HL-60 (cell line): ENCODE results near the gene POC1B.

Experiments used
- DNase-seq, 2 experiments: peaks; one replicate each; pipeline ENCODE4 v3.0.0-alpha.2; 2010 to 2020; ENCODE audit warnings: low read depth in 1 of 2, low spot score in 1 of 2
- H3K27ac ChIP-seq: fragments of 250-450 bp; sonication (Bioruptor Pico); replicated peaks from 2 replicates; pipeline ENCODE4 v1.5.1; 2020; ENCODE audit warnings: mild to moderate bottlenecking, moderate library complexity
- H3K27me3 ChIP-seq: fragments of 250-450 bp; sonication (Bioruptor Pico); 2 replicates; pipeline ENCODE4 v1.5.1; 2021; ENCODE audit warnings: mild to moderate bottlenecking, moderate library complexity; ENCODE audit not compliant: insufficient read depth, poor library complexity, severe bottlenecking
- H3K4me3 ChIP-seq: replicated peaks from 2 replicates; pipeline ENCODE4 v1.5.1; 2011; ENCODE audit warnings: mild to moderate bottlenecking, control low read depth, low read length; ENCODE audit not compliant: insufficient read depth
- GABPA ChIP-seq: IDR thresholded peaks from 2 replicates; pipeline ENCODE4 v1.6.1; 2012; ENCODE audit warnings: low read depth
- POLR2AphosphoS5 ChIP-seq: IDR thresholded peaks from 2 replicates; pipeline ENCODE4 v1.6.1; 2012; ENCODE audit warnings: low read depth
- SPI1 ChIP-seq: IDR thresholded peaks from 2 replicates; pipeline ENCODE4 v1.6.1; 2012; ENCODE audit warnings: low read depth, mild to moderate bottlenecking, borderline replicate concordance
- TF ChIP-seq, protein P1 (sequence below): IDR thresholded peaks from one replicate; pipeline ENCODE4 v1.5.1; 2011; ENCODE audit warnings: low read length, control low read depth, inconsistent platforms; ENCODE audit not compliant: insufficient read depth
- TF ChIP-seq, protein P2 (sequence below): IDR thresholded peaks from 2 replicates; pipeline ENCODE4 v1.6.1; 2012; ENCODE audit warnings: low read depth; ENCODE audit not compliant: insufficient replicate concordance

Gene POC1B

DNA sequence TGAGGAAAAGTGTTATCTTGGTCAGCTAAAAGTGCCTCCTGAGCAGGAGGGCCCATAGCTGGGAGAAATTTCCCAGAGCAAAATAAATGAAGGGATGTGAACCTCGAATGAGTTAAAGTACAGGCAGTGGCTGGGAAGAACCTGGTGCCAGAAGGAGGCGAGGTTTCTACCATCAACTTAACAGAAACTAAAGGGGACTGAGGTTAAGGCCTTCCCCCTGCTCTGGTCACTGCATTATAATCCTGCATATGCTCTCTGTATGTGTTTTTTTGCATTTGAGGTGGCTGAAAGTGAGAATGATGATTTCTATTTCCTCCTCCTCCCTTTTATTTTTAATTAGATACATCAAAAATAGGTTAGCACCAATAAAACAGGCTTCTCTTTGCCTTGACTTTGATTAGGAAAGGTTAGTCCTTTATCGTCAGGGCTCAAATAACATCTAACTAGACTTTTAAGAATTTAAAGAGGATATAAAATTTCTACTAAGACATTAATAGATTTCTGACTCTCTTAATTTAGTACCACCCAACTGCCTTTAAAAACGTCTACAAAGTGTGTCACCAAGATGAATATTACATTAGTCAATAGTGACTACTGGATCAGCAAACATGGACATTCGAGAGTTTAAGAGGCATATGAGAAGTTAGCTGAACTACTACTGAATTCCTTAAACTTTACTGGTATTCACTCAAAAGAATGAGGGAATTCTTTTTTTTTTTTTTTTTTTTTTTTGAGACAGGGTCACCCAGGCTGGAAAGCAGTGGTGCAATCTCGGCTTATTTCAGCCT is 50.5 kb downstream of the POC1B start:
- no peak overlapping the region for H3K27ac ChIP-seq
- no peak overlapping the region for H3K4me3 ChIP-seq
- TF ChIP-seq SPI1 (no peak), POLR2AphosphoS5 (no peak)
- TF ChIP-seq, protein P1, sequence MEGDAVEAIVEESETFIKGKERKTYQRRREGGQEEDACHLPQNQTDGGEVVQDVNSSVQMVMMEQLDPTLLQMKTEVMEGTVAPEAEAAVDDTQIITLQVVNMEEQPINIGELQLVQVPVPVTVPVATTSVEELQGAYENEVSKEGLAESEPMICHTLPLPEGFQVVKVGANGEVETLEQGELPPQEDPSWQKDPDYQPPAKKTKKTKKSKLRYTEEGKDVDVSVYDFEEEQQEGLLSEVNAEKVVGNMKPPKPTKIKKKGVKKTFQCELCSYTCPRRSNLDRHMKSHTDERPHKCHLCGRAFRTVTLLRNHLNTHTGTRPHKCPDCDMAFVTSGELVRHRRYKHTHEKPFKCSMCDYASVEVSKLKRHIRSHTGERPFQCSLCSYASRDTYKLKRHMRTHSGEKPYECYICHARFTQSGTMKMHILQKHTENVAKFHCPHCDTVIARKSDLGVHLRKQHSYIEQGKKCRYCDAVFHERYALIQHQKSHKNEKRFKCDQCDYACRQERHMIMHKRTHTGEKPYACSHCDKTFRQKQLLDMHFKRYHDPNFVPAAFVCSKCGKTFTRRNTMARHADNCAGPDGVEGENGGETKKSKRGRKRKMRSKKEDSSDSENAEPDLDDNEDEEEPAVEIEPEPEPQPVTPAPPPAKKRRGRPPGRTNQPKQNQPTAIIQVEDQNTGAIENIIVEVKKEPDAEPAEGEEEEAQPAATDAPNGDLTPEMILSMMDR, result no peak
- no peak for DNase-seq
- H3K27me3 ChIP-seq, result no peaks in the 10 kb centered on the region

DNA sequence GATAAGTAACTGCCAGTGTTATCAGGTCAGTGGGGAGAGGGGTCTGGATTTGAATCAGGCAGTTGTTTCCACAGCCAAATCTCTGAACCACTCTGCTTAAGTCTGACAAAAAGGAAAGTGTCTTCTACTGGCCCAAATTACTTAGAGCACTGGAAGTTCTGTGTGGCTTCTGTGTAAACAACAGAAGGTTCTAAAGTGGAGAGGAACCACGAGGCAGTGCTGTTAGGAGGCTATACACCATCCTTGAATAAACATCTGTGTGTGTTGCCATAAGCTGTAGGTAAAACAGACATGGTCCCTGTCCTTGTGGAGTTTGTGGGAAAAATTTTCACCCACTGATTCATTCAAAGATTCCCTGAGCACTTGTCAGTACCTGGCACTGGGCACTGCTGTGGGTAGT is 51.2 kb downstream of the POC1B start:
- H3K27me3 ChIP-seq, result no peaks in the 10 kb centered on the region
- DNase-seq, result no peak
- TF ChIP-seq POLR2AphosphoS5 (no peak), SPI1 (no peak), GABPA (no peak)
- TF ChIP-seq, protein P2, sequence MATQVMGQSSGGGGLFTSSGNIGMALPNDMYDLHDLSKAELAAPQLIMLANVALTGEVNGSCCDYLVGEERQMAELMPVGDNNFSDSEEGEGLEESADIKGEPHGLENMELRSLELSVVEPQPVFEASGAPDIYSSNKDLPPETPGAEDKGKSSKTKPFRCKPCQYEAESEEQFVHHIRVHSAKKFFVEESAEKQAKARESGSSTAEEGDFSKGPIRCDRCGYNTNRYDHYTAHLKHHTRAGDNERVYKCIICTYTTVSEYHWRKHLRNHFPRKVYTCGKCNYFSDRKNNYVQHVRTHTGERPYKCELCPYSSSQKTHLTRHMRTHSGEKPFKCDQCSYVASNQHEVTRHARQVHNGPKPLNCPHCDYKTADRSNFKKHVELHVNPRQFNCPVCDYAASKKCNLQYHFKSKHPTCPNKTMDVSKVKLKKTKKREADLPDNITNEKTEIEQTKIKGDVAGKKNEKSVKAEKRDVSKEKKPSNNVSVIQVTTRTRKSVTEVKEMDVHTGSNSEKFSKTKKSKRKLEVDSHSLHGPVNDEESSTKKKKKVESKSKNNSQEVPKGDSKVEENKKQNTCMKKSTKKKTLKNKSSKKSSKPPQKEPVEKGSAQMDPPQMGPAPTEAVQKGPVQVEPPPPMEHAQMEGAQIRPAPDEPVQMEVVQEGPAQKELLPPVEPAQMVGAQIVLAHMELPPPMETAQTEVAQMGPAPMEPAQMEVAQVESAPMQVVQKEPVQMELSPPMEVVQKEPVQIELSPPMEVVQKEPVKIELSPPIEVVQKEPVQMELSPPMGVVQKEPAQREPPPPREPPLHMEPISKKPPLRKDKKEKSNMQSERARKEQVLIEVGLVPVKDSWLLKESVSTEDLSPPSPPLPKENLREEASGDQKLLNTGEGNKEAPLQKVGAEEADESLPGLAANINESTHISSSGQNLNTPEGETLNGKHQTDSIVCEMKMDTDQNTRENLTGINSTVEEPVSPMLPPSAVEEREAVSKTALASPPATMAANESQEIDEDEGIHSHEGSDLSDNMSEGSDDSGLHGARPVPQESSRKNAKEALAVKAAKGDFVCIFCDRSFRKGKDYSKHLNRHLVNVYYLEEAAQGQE, result no peak
- TF ChIP-seq, protein P1, result no peak
- no peak overlapping the region for H3K27ac ChIP-seq
- no peak overlapping the region for H3K4me3 ChIP-seq

DNA sequence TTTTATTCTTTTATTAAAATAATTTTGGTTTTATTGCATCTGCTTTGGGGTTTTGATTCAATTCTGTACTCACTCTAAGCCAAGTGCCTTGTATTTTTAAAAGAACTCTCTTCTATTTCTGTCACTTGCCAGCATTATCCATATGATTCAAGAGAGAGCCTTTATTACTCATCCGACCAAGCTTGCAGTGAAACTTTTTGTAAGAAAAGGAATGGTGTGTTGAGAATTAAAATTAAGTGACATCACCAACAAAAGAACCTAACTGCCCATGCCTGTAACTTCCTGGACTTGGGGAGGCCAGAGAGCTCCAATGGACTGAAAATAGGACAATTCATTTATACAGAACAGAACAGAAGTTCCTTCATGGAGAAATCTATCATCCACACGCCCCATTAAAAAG is 53.3 kb downstream of the POC1B start:
- Histone ChIP-seq H3K27me3 (no peaks in the 10 kb centered on the region), H3K4me3 (no peak overlapping the region), H3K27ac (no peak overlapping the region)
- TF ChIP-seq, protein P1, result no peak
- TF ChIP-seq, protein P2, result no peak
- TF ChIP-seq SPI1 (no peak), GABPA (no peak), POLR2AphosphoS5 (no peak)
- DNase-seq, result no peak
